Astrocyte of the cerebellum (primary cell): Measurements from ENCODE around the gene MC2R.
"Not testable (repeated sequence)": the region's sequence is repeated elsewhere in the genome, so short reads cannot be mapped to it uniquely, and the experiment has no call there.

Experiments
- DNase-seq: peaks from one replicate; pipeline ENCODE4 v3.0.0-alpha.2; 2011; ENCODE audit warnings: low read depth
- H3K4me3 ChIP-seq: 2 replicates; pipeline ENCODE4 v1.5.1; 2011; ENCODE audit warnings: mild to moderate bottlenecking, low read depth, low read length, moderate library complexity
- CTCF ChIP-seq: IDR thresholded peaks from 2 replicates; pipeline ENCODE4 v1.5.1; 2012; ENCODE audit warnings: low read length, low read depth, moderate library complexity, mild to moderate bottlenecking; ENCODE audit errors: missing control alignments
- in situ Hi-C: cut with HindIII; loops from 2 replicates; pipeline ENCODE4 v1.10.0; 2017; ENCODE audit warnings: low sequenced_read_pairs

MC2R gene

GRCh38 chr18:13872932-13873331, 42.4 kb downstream of the MC2R start:
- DNase-seq, result no peak
- no peak for TF ChIP-seq CTCF
- no peak overlapping the region for H3K4me3 ChIP-seq
- in situ Hi-C loops, result no loop called here

GRCh38 chr18:13872373-13872772, 43.0 kb downstream of the MC2R start:
- in situ Hi-C loops, result no loop called here
- DNase-seq, result no peak
- TF ChIP-seq CTCF, result no peak
- no peak overlapping the region for H3K4me3 ChIP-seq

- no peak for DNase-seq
- H3K4me3 ChIP-seq, result no peak overlapping the region
- no peak for TF ChIP-seq CTCF
- in situ Hi-C loops, result no loop called here
Measured at GRCh38 chr18:13871701-13872100, 43.6 kb downstream of the MC2R start.

- no peak for TF ChIP-seq CTCF
- H3K4me3 ChIP-seq, result no peak overlapping the region
- in situ Hi-C loops, result no loop called here
- no peak for DNase-seq
Measured at GRCh38 chr18:13868501-13869271, 46.6 kb downstream of the MC2R start.

- in situ Hi-C loops, H3K4me3 ChIP-seq, DNase-seq: not testable (repeated sequence)
Measured at GRCh38 chr18:13862898-13863297, 52.4 kb downstream of the MC2R start.

- H3K4me3 ChIP-seq, result no peak overlapping the region
- no peak for DNase-seq
- in situ Hi-C loops, result no loop called here
- TF ChIP-seq CTCF, result no peak
Measured at GRCh38 chr18:13849791-13850190, 65.5 kb downstream of the MC2R start.

- TF ChIP-seq CTCF, result no peak
- no peak overlapping the region for H3K4me3 ChIP-seq
- in situ Hi-C loops, result no loop called here
- DNase-seq, result no peak
Measured at GRCh38 chr18:13836559-13836958, 78.8 kb downstream of the MC2R start.
